Measurements from ENCODE around the gene SLC20A1. TPM values are rescaled to one million over a fixed set of nuclear protein-coding genes. Genes with fewer than 3 reads are reported as not detected.

Gene SLC20A1
- total RNA-seq, 1 experiment from 2014 or later, result 154 TPM

- H3K27ac ChIP-seq (ENCODE audit: low read depth, low read length), result peak overlapping the region; percentile 33; the same call in 1 of the 2 replicates
- intact Hi-C loops (cut with micrococcal nuclease), result no loop called here
- POLR2A ChIA-PET, result interaction anchor here (0.7 to 1.6 kb wide), 3 partner anchors 10 to 58 kb away, joined by 3 to 9 read pairs (median 4); no protein-coding TSS in a partner anchor
- peaks cover 39 to 53% of the 10 kb centered on the region in 2 experiments for H3K4me1 ChIP-seq (ENCODE audit: control insufficient read depth in 1 of 2, insufficient read depth in 2 of 2, low read length in 2 of 2)
- no peaks in the 10 kb centered on the region for H3K9me2 ChIP-seq (ENCODE audit: insufficient read depth)
- no peaks in the 10 kb centered on the region for H3K27me3 ChIP-seq (ENCODE audit: insufficient read depth, low read length)
- RAD21 ChIA-PET (ENCODE audit: low non-redundant PET in 1 of 2, low total read pairs in 2 of 2, uncharacterized antibody in 2 of 2, unreplicated experiment in 2 of 2), result no interaction called here
- no peaks in the 10 kb centered on the region for H3K36me3 ChIP-seq (ENCODE audit: control insufficient read depth in 1 of 2, insufficient read depth in 2 of 2, low read length in 2 of 2)
- peaks cover 3% of the 10 kb centered on the region; the same call in 1 of the 2 replicates for H3K79me2 ChIP-seq (ENCODE audit: insufficient read depth, low read length)
- H3K9me3 ChIP-seq (ENCODE audit: control insufficient read depth in 1 of 2, insufficient read depth in 1 of 2, low read depth in 1 of 2, low read length in 2 of 2), result no peaks in the 10 kb centered on the region
- no peaks in the 10 kb centered on the region for H4K20me1 ChIP-seq (ENCODE audit: insufficient read depth)
- DNase-seq (ENCODE audit: low read depth, low spot score), result no peak
- no TSS peak for BruUV-seq (replicated peaks)
- ATAC-seq, result no peak
- TF ChIP-seq POLR2AphosphoS5 (IDR thresholded peaks at IDR 0.05; ENCODE audit: low read depth, low read length) (no peak), ZBTB33 (IDR thresholded peaks at IDR 0.05; ENCODE audit: extremely low read depth, insufficient replicate concordance, low read length) (no peak), JUND (IDR thresholded peaks at IDR 0.05) (no peak), SRF (IDR thresholded peaks at IDR 0.05; ENCODE audit: low read depth) (no peak), MAX (IDR thresholded peaks at IDR 0.05) (no peak), REST (IDR thresholded peaks at IDR 0.05; ENCODE audit: low read depth) (no peak), ELF1 (IDR thresholded peaks at IDR 0.05; ENCODE audit: borderline replicate concordance, low read depth) (no peak), FOSL1 (IDR thresholded peaks at IDR 0.05; ENCODE audit: low read depth) (no peak), CBX3 (IDR thresholded peaks at IDR 0.05; ENCODE audit: low read depth) (no peak), EZH2phosphoT487 (IDR thresholded peaks at IDR 0.05; ENCODE audit: borderline replicate concordance) (no peak), SP1 (IDR thresholded peaks at IDR 0.05; ENCODE audit: low read depth) (no peak), ZFX (IDR thresholded peaks at IDR 0.05) (no peak), TCF7L2 (IDR thresholded peaks at IDR 0.05; ENCODE audit: borderline replicate concordance, extremely low read depth, insufficient read depth, insufficient read length) (no peak), RAD21 (IDR thresholded peaks at IDR 0.05; ENCODE audit: low read depth) (no peak), ZNF274 (IDR thresholded peaks at IDR 0.05; ENCODE audit: low read depth, low read length) (no peak)
- peak overlapping the region in 1 of 2 experiments; percentile 28; a peak in 2 of 4 replicates for H3K4me3 ChIP-seq (replicated peaks in 1 of 2; ENCODE audit: low read depth in 1 of 2, low read length in 2 of 2)
- H3K4me2 ChIP-seq (ENCODE audit: low read length), result peak overlapping the region; percentile 66
- H2AFZ ChIP-seq (ENCODE audit: low read depth, low read length, poor library complexity, severe bottlenecking), result no peak overlapping the region
- peak overlapping the region; percentile 41; the same call in 1 of the 2 replicates for H3K9ac ChIP-seq (ENCODE audit: low read length)
- CTCF ChIA-PET, result interaction anchor here (1.1 to 1.2 kb wide), 2 partner anchors 12 to 14 kb away, joined by 3 read pairs; no protein-coding TSS in a partner anchor
Observed at GRCh38 chr2:112640800-112641675, 4.7 kb upstream of the SLC20A1 start.
